ENCODE data around the gene PGBD1.

GRCh38 chr6:28257042-28257441 is 24.3 kb upstream of the PGBD1 start:
- TF ChIP-seq KDM5B (CRISPR knock-in tag; IDR thresholded peaks at IDR 0.05; ENCODE audit: borderline replicate concordance) (no peak), GABPA (IDR thresholded peaks at IDR 0.05; ENCODE audit: low read depth, low read length) (no peak), GABPA (CRISPR knock-in tag; IDR thresholded peaks at IDR 0.05; ENCODE audit: low read depth) (no peak), ZSCAN20 (CRISPR knock-in tag; IDR thresholded peaks at IDR 0.05; ENCODE audit: borderline replicate concordance) (no peak), MXI1 (IDR thresholded peaks at IDR 0.05; ENCODE audit: borderline replicate concordance, low read depth, low read length) (no peak), HCFC1 (IDR thresholded peaks at IDR 0.05; ENCODE audit: low read depth, low read length) (no peak), EP300 (IDR thresholded peaks at IDR 0.05; ENCODE audit: low read depth in 2 of 2, low read length in 2 of 2) (no peak), EP300 (CRISPR knock-in tag; IDR thresholded peaks at IDR 0.05; ENCODE audit: borderline replicate concordance) (no peak), ARID3A (IDR thresholded peaks at IDR 0.05; ENCODE audit: low read depth, low read length) (no peak), ZC3H4 (CRISPR knock-in tag; IDR thresholded peaks at IDR 0.05; ENCODE audit: borderline replicate concordance) (no peak), MED1 (CRISPR knock-in tag; IDR thresholded peaks at IDR 0.05) (no peak), RELA (CRISPR knock-in tag; IDR thresholded peaks at IDR 0.05) (no peak)

Measured in HepG2 (cell line).